HepG2 (cell line): ENCODE data around the gene KCNS1. TPM values are rescaled to one million over a fixed set of nuclear protein-coding genes. Genes with fewer than 3 reads are reported as not detected.

Experiments
- ATAC-seq: fragments of 200-7000 bp; cut with Tn5 transposase; 3 replicates; pipeline ENCODE4 v1.9.1; 2020; ENCODE audit warnings: mild to moderate bottlenecking, moderate library complexity
- BruUV-seq: library from RNA; stranded (reverse); fragments of 400-500 nt; replicated peaks from 2 replicates; lab custom pipeline; 2021; lab: Mats Ljungman, UMichigan
- CTCF ChIA-PET: fragments of 300-600 bp; formaldehyde crosslinking; extraction: SDS; loops from one replicate; lab custom pipeline; 2021; ENCODE audit warnings: low total read pairs, inconsistent platforms, low intra/inter-chr PET ratio; lab: Yijun Ruan, JAX
- POLR2A ChIA-PET: fragments of 350-600 bp; sonication (Branson Sonifier 250); formaldehyde crosslinking; loops from one replicate; lab custom pipeline; 2020; ENCODE audit warnings: antibody characterized with exemption, inconsistent platforms; lab: Yijun Ruan, JAX
- DNase-seq: peaks from one replicate; pipeline ENCODE4 v3.0.0-alpha.2; 2015; ENCODE audit warnings: low spot score
- FAIRE-seq: peaks from 3 replicates; lab custom pipeline; 2011; peaks lifted over from hg19 to GRCh38; lab: Jason Lieb, UNC
- H2AFZ ChIP-seq: one replicate; pipeline ENCODE4 v1.6.1; 2011; ENCODE audit warnings: low read length, inconsistent platforms
- H3K27ac ChIP-seq: fragments of 300-600 bp; 3 replicates; pipeline ENCODE4 v1.8.0; 2011; ENCODE audit warnings: mixed run types, mild to moderate bottlenecking, mixed read lengths, low read length, inconsistent platforms; ENCODE audit not compliant: insufficient read depth; ENCODE audit errors: extremely low read length
- H3K27me3 ChIP-seq, 2 experiments: fragments of 200-600 bp in 1 of 2; 2 replicates in 1 of 2; 3 replicates in 1 of 2; pipeline versions ENCODE4 v1.6.0 to v1.8.0; 2011; ENCODE audit warnings: low read length in 2 of 2, mild to moderate bottlenecking in 2 of 2, moderate library complexity in 2 of 2, inconsistent platforms in 1 of 2; ENCODE audit not compliant: insufficient read depth in 2 of 2, control insufficient read depth in 1 of 2
- H3K36me3 ChIP-seq, 2 experiments: fragments of 200-600 bp in 1 of 2; replicated peaks in 1 of 2; 2 replicates in 1 of 2; 3 replicates in 1 of 2; pipeline versions ENCODE4 v1.5.1 to v1.8.0; 2011; ENCODE audit warnings: low read length in 2 of 2, inconsistent platforms in 1 of 2; ENCODE audit not compliant: insufficient read depth in 2 of 2, control insufficient read depth in 1 of 2
- H3K4me1 ChIP-seq: 2 replicates; pipeline ENCODE4 v1.5.1; 2012; ENCODE audit warnings: low read length, inconsistent platforms; ENCODE audit not compliant: insufficient read depth
- H3K4me2 ChIP-seq: 2 replicates; pipeline ENCODE4 v1.6.0; 2011; ENCODE audit warnings: low read depth, low read length, inconsistent platforms
- H3K4me3 ChIP-seq, 3 experiments: fragments of 200-600 bp in 1 of 3; sonication (generic), shearing (Covaris generic) in 1 of 3; replicated peaks in 1 of 3; 2 replicates each; pipeline ENCODE4 v1.5.1; 2011 to 2016; ENCODE audit warnings: low read length in 3 of 3, inconsistent platforms in 2 of 3, low read depth in 2 of 3, mild to moderate bottlenecking in 2 of 3, control low read depth in 1 of 3, mixed read lengths in 1 of 3; ENCODE audit not compliant: insufficient read depth in 1 of 3
- H3K79me2 ChIP-seq: one replicate; pipeline ENCODE4 v1.6.1; 2011; ENCODE audit warnings: low read length, inconsistent platforms; ENCODE audit not compliant: insufficient read depth
- H3K9ac ChIP-seq: 2 replicates; pipeline ENCODE4 v1.6.0; 2011; ENCODE audit warnings: mild to moderate bottlenecking, low read depth, low read length, inconsistent platforms; ENCODE audit not compliant: insufficient read depth
- H3K9me3 ChIP-seq: 2 replicates; pipeline ENCODE4 v1.5.1; 2012; ENCODE audit warnings: mild to moderate bottlenecking, low read length
- H4K20me1 ChIP-seq: 2 replicates; pipeline ENCODE4 v1.6.0; 2011; ENCODE audit warnings: inconsistent platforms, mild to moderate bottlenecking, low read length, moderate library complexity; ENCODE audit not compliant: insufficient read depth
- AGO1 ChIP-seq: fragments of 200-400 bp; formaldehyde crosslinking; IDR thresholded peaks from 2 replicates; pipeline ENCODE4 v1.6.1; 2017; ENCODE audit warnings: mild to moderate bottlenecking, low read depth, low read length, moderate library complexity; ENCODE audit not compliant: poor library complexity, severe bottlenecking
- CBFB ChIP-seq: sonication (generic); formaldehyde crosslinking; IDR thresholded peaks from 2 replicates; pipeline ENCODE4 v1.4.0; 2020; ENCODE audit warnings: missing genetic modification reagents
- CHCHD3 ChIP-seq: sonication (generic); formaldehyde crosslinking; IDR thresholded peaks from 2 replicates; pipeline ENCODE4 v1.8.0; 2022; ENCODE audit warnings: mild to moderate bottlenecking, missing genetic modification reagents, moderate library complexity
- JUNB ChIP-seq: sonication (generic); formaldehyde crosslinking; IDR thresholded peaks from 2 replicates; pipeline ENCODE4 v1.8.0; 2022; ENCODE audit warnings: missing genetic modification reagents, mild to moderate bottlenecking, borderline replicate concordance
- KDM6A ChIP-seq: IDR thresholded peaks from 2 replicates; pipeline ENCODE4 v1.6.1; 2016; ENCODE audit warnings: low read depth
- KLF12 ChIP-seq: sonication (generic); formaldehyde crosslinking; IDR thresholded peaks from 2 replicates; pipeline ENCODE4 v1.4.0; 2020; ENCODE audit warnings: missing genetic modification reagents, borderline replicate concordance
- MAF1 ChIP-seq: sonication (generic); formaldehyde crosslinking; IDR thresholded peaks from 2 replicates; pipeline ENCODE4 v1.5.0; 2020; ENCODE audit warnings: missing genetic modification reagents, borderline replicate concordance
- PHF5A ChIP-seq: IDR thresholded peaks from one replicate; pipeline ENCODE4 v1.6.1; 2018; ENCODE audit warnings: low read depth, missing genetic modification reagents; ENCODE audit not compliant: unreplicated experiment
- RFXANK ChIP-seq: IDR thresholded peaks from 2 replicates; pipeline ENCODE4 v1.6.1; 2016
- SOX6 ChIP-seq, 2 experiments: fragments of 450-650 bp in 1 of 2; sonication (generic) in 1 of 2; formaldehyde crosslinking in 1 of 2; IDR thresholded peaks; 2 replicates each; pipeline versions ENCODE4 v1.4.0 to v1.6.1; 2017 to 2020; ENCODE audit warnings: antibody characterized with exemption in 1 of 2, mild to moderate bottlenecking in 1 of 2, missing genetic modification reagents in 1 of 2
- TOE1 ChIP-seq: sonication (generic); formaldehyde crosslinking; IDR thresholded peaks from 2 replicates; pipeline ENCODE4 v1.4.0; 2020; ENCODE audit warnings: mild to moderate bottlenecking, missing genetic modification reagents
- ZNF10 ChIP-seq: sonication (generic); formaldehyde crosslinking; IDR thresholded peaks from 2 replicates; pipeline ENCODE4 v1.4.0; 2020; ENCODE audit warnings: mild to moderate bottlenecking, low read depth, missing genetic modification reagents, borderline replicate concordance
- ZNF224 ChIP-seq: sonication (generic); formaldehyde crosslinking; IDR thresholded peaks from 2 replicates; pipeline ENCODE4 v1.5.0; 2020; ENCODE audit warnings: mild to moderate bottlenecking, missing genetic modification reagents
- WGBS: methylation state at CpG from one replicate; pipeline ENCODE4 v1.1.6; 2017; ENCODE audit warnings: low lambda C conversion rate; 5-methylcytosine and 5-hydroxymethylcytosine counted together
- in situ Hi-C: cut with HindIII; loops from 2 replicates; pipeline ENCODE4 v1.10.0; 2017; ENCODE audit warnings: low pct_unique_long_range_greater_than_20kb; ENCODE audit not compliant: extremely low pct_ligation_motif_present
- intact Hi-C: fragments of 100-400 bp; cut with micrococcal nuclease; formaldehyde crosslinking; loops from one replicate; pipeline ENCODE4 v1.10.0; 2022; ENCODE audit not compliant: unreplicated experiment
- polyA plus RNA-seq, 8 experiments: library from polyadenylated mRNA; depleted of rRNA in 3 of 8; stranded (reverse) in 7 of 8; unstranded in 1 of 8; fragments of >200 nt; fragmentation: Illumina TruSeq in 4 of 8; extraction: Trizol in 4 of 8; gene quantifications; 2 replicates each; pipeline versions ENCODE4 v1.2.1 to v1.2.3, GENCODE V29; 2011 to 2016; ENCODE audit warnings: low read depth in 4 of 8, missing spikeins in 1 of 8, mixed read lengths in 1 of 8; ENCODE audit not compliant: insufficient read depth in 1 of 8
- total RNA-seq, 5 experiments: library from RNA; depleted of rRNA; stranded (reverse); fragments of >200 nt; fragmentation: Illumina TruSeq; extraction: Trizol; gene quantifications; 2 replicates each; pipeline ENCODE4 v1.2.3, GENCODE V29; 2016; ENCODE audit warnings: low read depth in 1 of 5
- TF ChIP-seq, protein P1 (sequence below): sonication (generic); formaldehyde crosslinking; IDR thresholded peaks from 2 replicates; pipeline ENCODE4 v1.4.0; 2020; ENCODE audit warnings: missing genetic modification reagents
- TF ChIP-seq, protein P2 (sequence below): sonication (generic); formaldehyde crosslinking; IDR thresholded peaks from 2 replicates; pipeline ENCODE4 v1.5.0; 2020; ENCODE audit warnings: mild to moderate bottlenecking, missing genetic modification reagents
- TF ChIP-seq, protein P3 (sequence below): fragments of 450-650 bp; IDR thresholded peaks from 2 replicates; pipeline ENCODE4 v1.6.1; 2017; ENCODE audit warnings: mild to moderate bottlenecking
- TF ChIP-seq, protein P4 (sequence below): sonication (generic); formaldehyde crosslinking; IDR thresholded peaks from 2 replicates; pipeline ENCODE4 v1.8.0; 2022; ENCODE audit warnings: mild to moderate bottlenecking, missing genetic modification reagents

KCNS1 gene
- total and polyA plus RNA-seq, 2 of the 13 experiments (the other 11 are each of a cell fraction or from before 2014, with no cell fraction given) = 0.03 TPM; not detected in 1

DNA sequence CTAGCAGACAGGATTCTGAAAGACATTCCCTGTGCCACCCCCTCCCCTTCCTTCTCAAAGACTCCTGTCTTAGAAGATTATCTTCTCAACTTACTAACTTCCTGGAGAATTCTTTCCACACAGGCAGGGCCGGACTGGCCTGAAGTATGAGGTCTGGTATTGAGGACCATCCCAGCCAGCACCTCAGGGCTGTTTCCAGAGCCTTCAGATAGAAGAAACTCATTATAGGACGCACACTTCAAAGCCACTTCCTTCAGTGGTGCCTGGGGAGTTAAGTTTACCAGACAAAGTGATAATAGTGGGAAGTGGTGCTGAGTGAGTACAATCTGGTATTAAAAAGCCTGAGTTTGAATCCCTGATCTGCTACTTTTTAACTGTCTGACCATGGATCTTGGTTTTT is 15.6 kb downstream of the KCNS1 start:
- Histone ChIP-seq H3K79me2 (no peaks in the 10 kb centered on the region), H2AFZ (no peak overlapping the region), H4K20me1 (no peaks in the 10 kb centered on the region), H3K9ac (no peak overlapping the region), H3K9me3 (peaks cover 8% of the 10 kb centered on the region), H3K27ac (no peak overlapping the region), H3K4me3 (no peak overlapping the region), H3K4me2 (no peak overlapping the region), H3K27me3 (no peaks in the 10 kb centered on the region), H3K36me3 (peaks cover 1 to 3% of the 10 kb centered on the region in 2 experiments; a peak in 1 of 5 replicates), H3K4me1 (no peaks in the 10 kb centered on the region)
- POLR2A ChIA-PET = no interaction called here
- in situ Hi-C loops (no loop called here), intact Hi-C loops (no loop called here)
- no TSS peak for BruUV-seq
- no peak for ATAC-seq
- TF ChIP-seq, protein P1, sequence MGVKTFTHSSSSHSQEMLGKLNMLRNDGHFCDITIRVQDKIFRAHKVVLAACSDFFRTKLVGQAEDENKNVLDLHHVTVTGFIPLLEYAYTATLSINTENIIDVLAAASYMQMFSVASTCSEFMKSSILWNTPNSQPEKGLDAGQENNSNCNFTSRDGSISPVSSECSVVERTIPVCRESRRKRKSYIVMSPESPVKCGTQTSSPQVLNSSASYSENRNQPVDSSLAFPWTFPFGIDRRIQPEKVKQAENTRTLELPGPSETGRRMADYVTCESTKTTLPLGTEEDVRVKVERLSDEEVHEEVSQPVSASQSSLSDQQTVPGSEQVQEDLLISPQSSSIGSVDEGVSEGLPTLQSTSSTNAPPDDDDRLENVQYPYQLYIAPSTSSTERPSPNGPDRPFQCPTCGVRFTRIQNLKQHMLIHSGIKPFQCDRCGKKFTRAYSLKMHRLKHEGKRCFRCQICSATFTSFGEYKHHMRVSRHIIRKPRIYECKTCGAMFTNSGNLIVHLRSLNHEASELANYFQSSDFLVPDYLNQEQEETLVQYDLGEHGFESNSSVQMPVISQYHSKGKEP (CRISPR knock-in tag) = no peak
- TF ChIP-seq KDM6A (no peak), MAF1 (CRISPR knock-in tag) (no peak), ZNF10 (no peak), RFXANK (no peak), TOE1 (CRISPR knock-in tag) (no peak), CBFB (CRISPR knock-in tag) (no peak), PHF5A (CRISPR knock-in tag) (no peak), AGO1 (no peak), ZNF224 (no peak), SOX6 (IDR thresholded peaks at IDR 0.05) (no peak), SOX6 (CRISPR knock-in tag; IDR thresholded peaks at IDR 0.05) (no peak), KLF12 (CRISPR knock-in tag) (no peak), CHCHD3 (no peak), JUNB (no peak)
- TF ChIP-seq, protein P2, sequence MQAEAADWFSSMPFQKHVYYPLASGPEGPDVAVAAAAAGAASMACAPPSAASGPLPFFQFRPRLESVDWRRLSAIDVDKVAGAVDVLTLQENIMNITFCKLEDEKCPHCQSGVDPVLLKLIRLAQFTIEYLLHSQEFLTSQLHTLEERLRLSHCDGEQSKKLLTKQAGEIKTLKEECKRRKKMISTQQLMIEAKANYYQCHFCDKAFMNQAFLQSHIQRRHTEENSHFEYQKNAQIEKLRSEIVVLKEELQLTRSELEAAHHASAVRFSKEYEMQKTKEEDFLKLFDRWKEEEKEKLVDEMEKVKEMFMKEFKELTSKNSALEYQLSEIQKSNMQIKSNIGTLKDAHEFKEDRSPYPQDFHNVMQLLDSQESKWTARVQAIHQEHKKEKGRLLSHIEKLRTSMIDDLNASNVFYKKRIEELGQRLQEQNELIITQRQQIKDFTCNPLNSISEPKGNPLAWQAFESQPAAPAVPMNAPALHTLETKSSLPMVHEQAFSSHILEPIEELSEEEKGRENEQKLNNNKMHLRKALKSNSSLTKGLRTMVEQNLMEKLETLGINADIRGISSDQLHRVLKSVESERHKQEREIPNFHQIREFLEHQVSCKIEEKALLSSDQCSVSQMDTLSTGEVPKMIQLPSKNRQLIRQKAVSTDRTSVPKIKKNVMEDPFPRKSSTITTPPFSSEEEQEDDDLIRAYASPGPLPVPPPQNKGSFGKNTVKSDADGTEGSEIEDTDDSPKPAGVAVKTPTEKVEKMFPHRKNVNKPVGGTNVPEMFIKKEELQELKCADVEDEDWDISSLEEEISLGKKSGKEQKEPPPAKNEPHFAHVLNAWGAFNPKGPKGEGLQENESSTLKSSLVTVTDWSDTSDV (CRISPR knock-in tag) = no peak
- TF ChIP-seq, protein P3, sequence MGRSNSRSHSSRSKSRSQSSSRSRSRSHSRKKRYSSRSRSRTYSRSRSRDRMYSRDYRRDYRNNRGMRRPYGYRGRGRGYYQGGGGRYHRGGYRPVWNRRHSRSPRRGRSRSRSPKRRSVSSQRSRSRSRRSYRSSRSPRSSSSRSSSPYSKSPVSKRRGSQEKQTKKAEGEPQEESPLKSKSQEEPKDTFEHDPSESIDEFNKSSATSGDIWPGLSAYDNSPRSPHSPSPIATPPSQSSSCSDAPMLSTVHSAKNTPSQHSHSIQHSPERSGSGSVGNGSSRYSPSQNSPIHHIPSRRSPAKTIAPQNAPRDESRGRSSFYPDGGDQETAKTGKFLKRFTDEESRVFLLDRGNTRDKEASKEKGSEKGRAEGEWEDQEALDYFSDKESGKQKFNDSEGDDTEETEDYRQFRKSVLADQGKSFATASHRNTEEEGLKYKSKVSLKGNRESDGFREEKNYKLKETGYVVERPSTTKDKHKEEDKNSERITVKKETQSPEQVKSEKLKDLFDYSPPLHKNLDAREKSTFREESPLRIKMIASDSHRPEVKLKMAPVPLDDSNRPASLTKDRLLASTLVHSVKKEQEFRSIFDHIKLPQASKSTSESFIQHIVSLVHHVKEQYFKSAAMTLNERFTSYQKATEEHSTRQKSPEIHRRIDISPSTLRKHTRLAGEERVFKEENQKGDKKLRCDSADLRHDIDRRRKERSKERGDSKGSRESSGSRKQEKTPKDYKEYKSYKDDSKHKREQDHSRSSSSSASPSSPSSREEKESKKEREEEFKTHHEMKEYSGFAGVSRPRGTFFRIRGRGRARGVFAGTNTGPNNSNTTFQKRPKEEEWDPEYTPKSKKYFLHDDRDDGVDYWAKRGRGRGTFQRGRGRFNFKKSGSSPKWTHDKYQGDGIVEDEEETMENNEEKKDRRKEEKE = no peak
- TF ChIP-seq, protein P4, sequence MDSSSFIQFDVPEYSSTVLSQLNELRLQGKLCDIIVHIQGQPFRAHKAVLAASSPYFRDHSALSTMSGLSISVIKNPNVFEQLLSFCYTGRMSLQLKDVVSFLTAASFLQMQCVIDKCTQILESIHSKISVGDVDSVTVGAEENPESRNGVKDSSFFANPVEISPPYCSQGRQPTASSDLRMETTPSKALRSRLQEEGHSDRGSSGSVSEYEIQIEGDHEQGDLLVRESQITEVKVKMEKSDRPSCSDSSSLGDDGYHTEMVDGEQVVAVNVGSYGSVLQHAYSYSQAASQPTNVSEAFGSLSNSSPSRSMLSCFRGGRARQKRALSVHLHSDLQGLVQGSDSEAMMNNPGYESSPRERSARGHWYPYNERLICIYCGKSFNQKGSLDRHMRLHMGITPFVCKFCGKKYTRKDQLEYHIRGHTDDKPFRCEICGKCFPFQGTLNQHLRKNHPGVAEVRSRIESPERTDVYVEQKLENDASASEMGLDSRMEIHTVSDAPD (CRISPR knock-in tag) = no peak
- no peak for FAIRE-seq
- CTCF ChIA-PET = interaction anchor here (1.2 kb wide), 1 partner anchor 41 kb away, joined by 3 read pairs; no protein-coding TSS in a partner anchor
- WGBS = 88% methylated on average over 2 of the region's 2 CpGs
- no peak for DNase-seq
